ES-I3 (cell line): Measurements from ENCODE around the gene STK11.

Experiments used
- H3K36me3 ChIP-seq: 2 replicates; pipeline ENCODE4 v1.6.1; 2013; ENCODE audit warnings: mild to moderate bottlenecking, low read length, control low read depth, moderate library complexity; ENCODE audit not compliant: insufficient read depth
- H3K4me1 ChIP-seq: 2 replicates; pipeline ENCODE4 v1.6.1; 2013; ENCODE audit warnings: mild to moderate bottlenecking, control low read depth, low read length; ENCODE audit not compliant: insufficient read depth
- H3K9ac ChIP-seq: 2 replicates; pipeline ENCODE4 v1.6.1; 2013; ENCODE audit warnings: low read depth, mild to moderate bottlenecking, low read length, moderate library complexity
- H3K9me3 ChIP-seq: 2 replicates; pipeline ENCODE4 v1.6.1; 2013; ENCODE audit warnings: mild to moderate bottlenecking, low read length, moderate library complexity; ENCODE audit not compliant: control insufficient read depth, insufficient read depth

Gene STK11

GRCh38 chr19:1222394-1222793 is 16.8 kb downstream of the STK11 start:
- Histone ChIP-seq H3K9me3 (no peaks in the 10 kb centered on the region), H3K4me1 (peaks cover 3% of the 10 kb centered on the region; the same call in 1 of the 2 replicates), H3K36me3 (no peaks in the 10 kb centered on the region; the same call in 1 of the 2 replicates), H3K9ac (no peak overlapping the region)

- Histone ChIP-seq H3K9ac (no peak overlapping the region), H3K36me3 (no peaks in the 10 kb centered on the region; the same call in 1 of the 2 replicates)
Measured at GRCh38 chr19:1223018-1223855, 17.7 kb downstream of the STK11 start.

GRCh38 chr19:1224047-1224825 is 18.7 kb downstream of the STK11 start:
- no peak overlapping the region for H3K9ac ChIP-seq
- H3K9me3 ChIP-seq, result no peaks in the 10 kb centered on the region
- no peaks in the 10 kb centered on the region; the same call in 1 of the 2 replicates for H3K4me1 ChIP-seq
- H3K36me3 ChIP-seq, result no peaks in the 10 kb centered on the region

More at GRCh38 chr19:1223018-1223855, 17.7 kb downstream of the STK11 start:
- no peaks in the 10 kb centered on the region for H3K9me3 ChIP-seq
- no peaks in the 10 kb centered on the region; the same call in 1 of the 2 replicates for H3K4me1 ChIP-seq

- no peaks in the 10 kb centered on the region for H3K9me3 ChIP-seq
- no peaks in the 10 kb centered on the region; the same call in 1 of the 2 replicates for H3K4me1 ChIP-seq
- H3K9ac ChIP-seq, result no peak overlapping the region
- no peaks in the 10 kb centered on the region for H3K36me3 ChIP-seq
Measured at GRCh38 chr19:1224847-1225246, 19.3 kb downstream of the STK11 start.

- Histone ChIP-seq H3K9me3 (no peaks in the 10 kb centered on the region), H3K9ac (no peak overlapping the region), H3K4me1 (no peaks in the 10 kb centered on the region; the same call in 1 of the 2 replicates), H3K36me3 (no peaks in the 10 kb centered on the region)
Measured at GRCh38 chr19:1225440-1226226, 20.1 kb downstream of the STK11 start.

- Histone ChIP-seq H3K36me3 (no peaks in the 10 kb centered on the region), H3K4me1 (no peaks in the 10 kb centered on the region; the same call in 1 of the 2 replicates), H3K9ac (no peak overlapping the region), H3K9me3 (no peaks in the 10 kb centered on the region)
Measured at GRCh38 chr19:1226227-1226518, 20.6 kb downstream of the STK11 start.

- H3K9ac ChIP-seq, result no peak overlapping the region
- H3K36me3 ChIP-seq, result no peaks in the 10 kb centered on the region
- H3K4me1 ChIP-seq, result no peaks in the 10 kb centered on the region; the same call in 1 of the 2 replicates
- no peaks in the 10 kb centered on the region for H3K9me3 ChIP-seq
Measured at GRCh38 chr19:1226522-1227303, 21.1 kb downstream of the STK11 start.

GRCh38 chr19:1227304-1228054 is 21.9 kb downstream of the STK11 start:
- no peaks in the 10 kb centered on the region; the same call in 1 of the 2 replicates for H3K4me1 ChIP-seq
- H3K9ac ChIP-seq, result no peak overlapping the region
- H3K9me3 ChIP-seq, result no peaks in the 10 kb centered on the region
- H3K36me3 ChIP-seq, result no peaks in the 10 kb centered on the region

- no peaks in the 10 kb centered on the region for H3K36me3 ChIP-seq
- no peaks in the 10 kb centered on the region; the same call in 1 of the 2 replicates for H3K4me1 ChIP-seq
- H3K9me3 ChIP-seq, result no peaks in the 10 kb centered on the region
- no peak overlapping the region for H3K9ac ChIP-seq
Measured at GRCh38 chr19:1228161-1228957, 22.8 kb downstream of the STK11 start.

GRCh38 chr19:1229056-1229923 is 23.7 kb downstream of the STK11 start:
- Histone ChIP-seq H3K4me1 (no peaks in the 10 kb centered on the region; the same call in 1 of the 2 replicates), H3K9me3 (no peaks in the 10 kb centered on the region), H3K9ac (no peak overlapping the region), H3K36me3 (no peaks in the 10 kb centered on the region)

- no peaks in the 10 kb centered on the region; the same call in 1 of the 2 replicates for H3K4me1 ChIP-seq
- no peaks in the 10 kb centered on the region for H3K36me3 ChIP-seq
- H3K9me3 ChIP-seq, result no peaks in the 10 kb centered on the region
- no peak overlapping the region for H3K9ac ChIP-seq
Measured at GRCh38 chr19:1229924-1230782, 24.6 kb downstream of the STK11 start.
